ENCODE data around the gene GBP6.

DNA sequence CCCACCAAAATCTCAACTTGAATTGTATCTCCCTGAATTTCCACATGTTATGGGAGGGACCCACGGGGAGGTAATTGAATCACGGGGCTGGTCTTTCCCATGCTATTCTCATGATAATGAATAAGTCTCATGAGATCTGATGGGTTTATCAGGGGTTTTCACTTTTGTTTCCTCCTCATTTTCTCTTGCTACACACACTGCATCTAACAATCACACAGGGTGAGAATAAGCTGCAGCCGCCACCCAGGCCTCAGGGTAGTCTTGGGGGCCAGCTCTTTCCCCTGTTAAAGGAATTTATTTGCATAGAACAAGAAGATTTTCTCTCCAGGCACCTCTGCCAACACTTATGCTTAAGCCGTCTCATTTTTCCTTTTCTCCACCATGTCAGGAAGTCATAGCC lies 26.0 kb upstream of the GBP6 start:
- no peak for TF ChIP-seq EP300 (IDR thresholded peaks at IDR 0.05; ENCODE audit: borderline replicate concordance in 1 of 2, low read depth in 1 of 2, low read length in 1 of 2)
- TF ChIP-seq, protein P1, sequence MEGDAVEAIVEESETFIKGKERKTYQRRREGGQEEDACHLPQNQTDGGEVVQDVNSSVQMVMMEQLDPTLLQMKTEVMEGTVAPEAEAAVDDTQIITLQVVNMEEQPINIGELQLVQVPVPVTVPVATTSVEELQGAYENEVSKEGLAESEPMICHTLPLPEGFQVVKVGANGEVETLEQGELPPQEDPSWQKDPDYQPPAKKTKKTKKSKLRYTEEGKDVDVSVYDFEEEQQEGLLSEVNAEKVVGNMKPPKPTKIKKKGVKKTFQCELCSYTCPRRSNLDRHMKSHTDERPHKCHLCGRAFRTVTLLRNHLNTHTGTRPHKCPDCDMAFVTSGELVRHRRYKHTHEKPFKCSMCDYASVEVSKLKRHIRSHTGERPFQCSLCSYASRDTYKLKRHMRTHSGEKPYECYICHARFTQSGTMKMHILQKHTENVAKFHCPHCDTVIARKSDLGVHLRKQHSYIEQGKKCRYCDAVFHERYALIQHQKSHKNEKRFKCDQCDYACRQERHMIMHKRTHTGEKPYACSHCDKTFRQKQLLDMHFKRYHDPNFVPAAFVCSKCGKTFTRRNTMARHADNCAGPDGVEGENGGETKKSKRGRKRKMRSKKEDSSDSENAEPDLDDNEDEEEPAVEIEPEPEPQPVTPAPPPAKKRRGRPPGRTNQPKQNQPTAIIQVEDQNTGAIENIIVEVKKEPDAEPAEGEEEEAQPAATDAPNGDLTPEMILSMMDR (IDR thresholded peaks at IDR 0.05): no peak
- TF ChIP-seq TAF1 (IDR thresholded peaks at IDR 0.05; ENCODE audit: borderline replicate concordance, low read depth, low read length): no peak
- no peak for TF ChIP-seq ZBTB33 (IDR thresholded peaks at IDR 0.05; ENCODE audit: borderline replicate concordance, low read depth)
- no peak for TF ChIP-seq FOXM1 (IDR thresholded peaks at IDR 0.05; ENCODE audit: low read depth)
- TF ChIP-seq MXI1 (IDR thresholded peaks at IDR 0.05; ENCODE audit: low read depth, low read length): no peak
- TF ChIP-seq, protein P2, sequence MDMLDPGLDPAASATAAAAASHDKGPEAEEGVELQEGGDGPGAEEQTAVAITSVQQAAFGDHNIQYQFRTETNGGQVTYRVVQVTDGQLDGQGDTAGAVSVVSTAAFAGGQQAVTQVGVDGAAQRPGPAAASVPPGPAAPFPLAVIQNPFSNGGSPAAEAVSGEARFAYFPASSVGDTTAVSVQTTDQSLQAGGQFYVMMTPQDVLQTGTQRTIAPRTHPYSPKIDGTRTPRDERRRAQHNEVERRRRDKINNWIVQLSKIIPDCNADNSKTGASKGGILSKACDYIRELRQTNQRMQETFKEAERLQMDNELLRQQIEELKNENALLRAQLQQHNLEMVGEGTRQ (IDR thresholded peaks at IDR 0.05; ENCODE audit: borderline replicate concordance, low read depth, low read length): no peak
- TF ChIP-seq NFIC (IDR thresholded peaks at IDR 0.05; ENCODE audit: borderline replicate concordance): no peak
- no peak for TF ChIP-seq YY1 (IDR thresholded peaks at IDR 0.05; ENCODE audit: low read depth)
- TF ChIP-seq TEAD4 (IDR thresholded peaks at IDR 0.05; ENCODE audit: borderline replicate concordance, insufficient read depth): no peak
- TF ChIP-seq, protein P3, sequence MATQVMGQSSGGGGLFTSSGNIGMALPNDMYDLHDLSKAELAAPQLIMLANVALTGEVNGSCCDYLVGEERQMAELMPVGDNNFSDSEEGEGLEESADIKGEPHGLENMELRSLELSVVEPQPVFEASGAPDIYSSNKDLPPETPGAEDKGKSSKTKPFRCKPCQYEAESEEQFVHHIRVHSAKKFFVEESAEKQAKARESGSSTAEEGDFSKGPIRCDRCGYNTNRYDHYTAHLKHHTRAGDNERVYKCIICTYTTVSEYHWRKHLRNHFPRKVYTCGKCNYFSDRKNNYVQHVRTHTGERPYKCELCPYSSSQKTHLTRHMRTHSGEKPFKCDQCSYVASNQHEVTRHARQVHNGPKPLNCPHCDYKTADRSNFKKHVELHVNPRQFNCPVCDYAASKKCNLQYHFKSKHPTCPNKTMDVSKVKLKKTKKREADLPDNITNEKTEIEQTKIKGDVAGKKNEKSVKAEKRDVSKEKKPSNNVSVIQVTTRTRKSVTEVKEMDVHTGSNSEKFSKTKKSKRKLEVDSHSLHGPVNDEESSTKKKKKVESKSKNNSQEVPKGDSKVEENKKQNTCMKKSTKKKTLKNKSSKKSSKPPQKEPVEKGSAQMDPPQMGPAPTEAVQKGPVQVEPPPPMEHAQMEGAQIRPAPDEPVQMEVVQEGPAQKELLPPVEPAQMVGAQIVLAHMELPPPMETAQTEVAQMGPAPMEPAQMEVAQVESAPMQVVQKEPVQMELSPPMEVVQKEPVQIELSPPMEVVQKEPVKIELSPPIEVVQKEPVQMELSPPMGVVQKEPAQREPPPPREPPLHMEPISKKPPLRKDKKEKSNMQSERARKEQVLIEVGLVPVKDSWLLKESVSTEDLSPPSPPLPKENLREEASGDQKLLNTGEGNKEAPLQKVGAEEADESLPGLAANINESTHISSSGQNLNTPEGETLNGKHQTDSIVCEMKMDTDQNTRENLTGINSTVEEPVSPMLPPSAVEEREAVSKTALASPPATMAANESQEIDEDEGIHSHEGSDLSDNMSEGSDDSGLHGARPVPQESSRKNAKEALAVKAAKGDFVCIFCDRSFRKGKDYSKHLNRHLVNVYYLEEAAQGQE (IDR thresholded peaks at IDR 0.05; ENCODE audit: low read depth, low read length): no peak
- TF ChIP-seq NRF1 (IDR thresholded peaks at IDR 0.05; ENCODE audit: low read depth, low read length): no peak
- TF ChIP-seq POLR2AphosphoS5 (IDR thresholded peaks at IDR 0.05; ENCODE audit: low read depth, low read length): no peak

Data from SK-N-SH (cell line).